HepG2 (cell line): Measurements from ENCODE around the gene GPRIN1. TPM values are rescaled to one million over a fixed set of nuclear protein-coding genes. Genes with fewer than 3 reads are reported as not detected.

ENCODE experiments used
- ATAC-seq: fragments of 200-7000 bp; cut with Tn5 transposase; 3 replicates; pipeline ENCODE4 v1.9.1; 2020; ENCODE audit warnings: mild to moderate bottlenecking, moderate library complexity
- BruUV-seq: library from RNA; stranded (reverse); fragments of 400-500 nt; replicated peaks from 2 replicates; lab custom pipeline; 2021; lab: Mats Ljungman, UMichigan
- CTCF ChIA-PET: fragments of 300-600 bp; formaldehyde crosslinking; extraction: SDS; loops from one replicate; lab custom pipeline; 2021; ENCODE audit warnings: low total read pairs, inconsistent platforms, low intra/inter-chr PET ratio; lab: Yijun Ruan, JAX
- POLR2A ChIA-PET: fragments of 350-600 bp; sonication (Branson Sonifier 250); formaldehyde crosslinking; loops from one replicate; lab custom pipeline; 2020; ENCODE audit warnings: antibody characterized with exemption, inconsistent platforms; lab: Yijun Ruan, JAX
- DNase-seq: peaks from one replicate; pipeline ENCODE4 v3.0.0-alpha.2; 2015; ENCODE audit warnings: low spot score
- FAIRE-seq: peaks from 3 replicates; lab custom pipeline; 2011; peaks lifted over from hg19 to GRCh38; lab: Jason Lieb, UNC
- H2AFZ ChIP-seq: one replicate; pipeline ENCODE4 v1.6.1; 2011; ENCODE audit warnings: low read length, inconsistent platforms
- H3K27ac ChIP-seq: fragments of 300-600 bp; 3 replicates; pipeline ENCODE4 v1.8.0; 2011; ENCODE audit warnings: mixed run types, mild to moderate bottlenecking, mixed read lengths, low read length, inconsistent platforms; ENCODE audit not compliant: insufficient read depth; ENCODE audit errors: extremely low read length
- H3K27me3 ChIP-seq, 2 experiments: fragments of 200-600 bp in 1 of 2; 2 replicates in 1 of 2; 3 replicates in 1 of 2; pipeline versions ENCODE4 v1.6.0 to v1.8.0; 2011; ENCODE audit warnings: low read length in 2 of 2, mild to moderate bottlenecking in 2 of 2, moderate library complexity in 2 of 2, inconsistent platforms in 1 of 2; ENCODE audit not compliant: insufficient read depth in 2 of 2, control insufficient read depth in 1 of 2
- H3K36me3 ChIP-seq, 2 experiments: fragments of 200-600 bp in 1 of 2; replicated peaks in 1 of 2; 2 replicates in 1 of 2; 3 replicates in 1 of 2; pipeline versions ENCODE4 v1.5.1 to v1.8.0; 2011; ENCODE audit warnings: low read length in 2 of 2, inconsistent platforms in 1 of 2; ENCODE audit not compliant: insufficient read depth in 2 of 2, control insufficient read depth in 1 of 2
- H3K4me1 ChIP-seq: 2 replicates; pipeline ENCODE4 v1.5.1; 2012; ENCODE audit warnings: low read length, inconsistent platforms; ENCODE audit not compliant: insufficient read depth
- H3K4me2 ChIP-seq: 2 replicates; pipeline ENCODE4 v1.6.0; 2011; ENCODE audit warnings: low read depth, low read length, inconsistent platforms
- H3K4me3 ChIP-seq, 3 experiments: fragments of 200-600 bp in 1 of 3; sonication (generic), shearing (Covaris generic) in 1 of 3; replicated peaks in 1 of 3; 2 replicates each; pipeline ENCODE4 v1.5.1; 2011 to 2016; ENCODE audit warnings: low read length in 3 of 3, inconsistent platforms in 2 of 3, low read depth in 2 of 3, mild to moderate bottlenecking in 2 of 3, control low read depth in 1 of 3, mixed read lengths in 1 of 3; ENCODE audit not compliant: insufficient read depth in 1 of 3
- H3K79me2 ChIP-seq: one replicate; pipeline ENCODE4 v1.6.1; 2011; ENCODE audit warnings: low read length, inconsistent platforms; ENCODE audit not compliant: insufficient read depth
- H3K9ac ChIP-seq: 2 replicates; pipeline ENCODE4 v1.6.0; 2011; ENCODE audit warnings: mild to moderate bottlenecking, low read depth, low read length, inconsistent platforms; ENCODE audit not compliant: insufficient read depth
- H3K9me3 ChIP-seq: 2 replicates; pipeline ENCODE4 v1.5.1; 2012; ENCODE audit warnings: mild to moderate bottlenecking, low read length
- H4K20me1 ChIP-seq: 2 replicates; pipeline ENCODE4 v1.6.0; 2011; ENCODE audit warnings: inconsistent platforms, mild to moderate bottlenecking, low read length, moderate library complexity; ENCODE audit not compliant: insufficient read depth
- ASH2L ChIP-seq: fragments of 300-600, 200-600 bp; sonication (generic); IDR thresholded peaks from 2 replicates; pipeline ENCODE4 v1.7.0; 2017; ENCODE audit warnings: low read depth, mild to moderate bottlenecking, moderate library complexity, mixed read lengths, low read length; ENCODE audit not compliant: insufficient read length
- MAZ ChIP-seq, 2 experiments: sonication (generic) in 1 of 2; formaldehyde crosslinking in 1 of 2; IDR thresholded peaks; 2 replicates each; pipeline versions ENCODE4 v1.5.0 to v1.6.1; 2012 to 2020; ENCODE audit warnings: low read depth in 2 of 2, mild to moderate bottlenecking in 2 of 2, borderline replicate concordance in 1 of 2, improper control_type of control experiment in 1 of 2, low read length in 1 of 2, missing genetic modification reagents in 1 of 2, moderate library complexity in 1 of 2
- NCOA1 ChIP-seq: sonication (generic); formaldehyde crosslinking; IDR thresholded peaks from 2 replicates; pipeline ENCODE4 v1.9.0; 2021; ENCODE audit warnings: missing genetic modification reagents
- NFYB ChIP-seq: sonication (generic); formaldehyde crosslinking; IDR thresholded peaks from 2 replicates; pipeline ENCODE4 v1.4.0; 2020; ENCODE audit warnings: missing genetic modification reagents
- SIN3A ChIP-seq: IDR thresholded peaks from 2 replicates; pipeline ENCODE4 v1.6.1; 2011; ENCODE audit warnings: low read depth, mild to moderate bottlenecking, control low read depth, low read length, borderline replicate concordance
- SP5 ChIP-seq: IDR thresholded peaks from 2 replicates; pipeline ENCODE4 v1.6.1; 2016; ENCODE audit warnings: low read depth, borderline replicate concordance
- TCF7 ChIP-seq: sonication (generic); IDR thresholded peaks from 2 replicates; pipeline ENCODE4 v1.6.1; 2016; ENCODE audit warnings: antibody characterized with exemption, low read depth
- ZBTB20 ChIP-seq: sonication (generic); formaldehyde crosslinking; IDR thresholded peaks from 2 replicates; pipeline ENCODE4 v1.8.1; 2023; ENCODE audit warnings: missing genetic modification reagents, low read depth, mild to moderate bottlenecking, borderline replicate concordance
- ZFY ChIP-seq: sonication (generic); formaldehyde crosslinking; IDR thresholded peaks from 2 replicates; pipeline ENCODE4 v1.4.0; 2020; ENCODE audit warnings: missing genetic modification reagents
- ZNF431 ChIP-seq: sonication (generic); formaldehyde crosslinking; IDR thresholded peaks from 2 replicates; pipeline ENCODE4 v1.9.0; 2022; ENCODE audit warnings: missing genetic modification reagents, low read depth, mild to moderate bottlenecking, borderline replicate concordance
- ZNF563 ChIP-seq: sonication (generic); formaldehyde crosslinking; IDR thresholded peaks from 2 replicates; pipeline ENCODE4 v1.8.0; 2022; ENCODE audit warnings: mild to moderate bottlenecking, moderate library complexity, missing genetic modification reagents
- WGBS: methylation state at CpG from one replicate; pipeline ENCODE4 v1.1.6; 2017; ENCODE audit warnings: low lambda C conversion rate; 5-methylcytosine and 5-hydroxymethylcytosine counted together
- in situ Hi-C: cut with HindIII; loops from 2 replicates; pipeline ENCODE4 v1.10.0; 2017; ENCODE audit warnings: low pct_unique_long_range_greater_than_20kb; ENCODE audit not compliant: extremely low pct_ligation_motif_present
- intact Hi-C: fragments of 100-400 bp; cut with micrococcal nuclease; formaldehyde crosslinking; loops from one replicate; pipeline ENCODE4 v1.10.0; 2022; ENCODE audit not compliant: unreplicated experiment
- polyA plus RNA-seq, 8 experiments: library from polyadenylated mRNA; depleted of rRNA in 3 of 8; stranded (reverse) in 7 of 8; unstranded in 1 of 8; fragments of >200 nt; fragmentation: Illumina TruSeq in 4 of 8; extraction: Trizol in 4 of 8; gene quantifications; 2 replicates each; pipeline versions ENCODE4 v1.2.1 to v1.2.3, GENCODE V29; 2011 to 2016; ENCODE audit warnings: low read depth in 4 of 8, missing spikeins in 1 of 8, mixed read lengths in 1 of 8; ENCODE audit not compliant: insufficient read depth in 1 of 8
- total RNA-seq, 5 experiments: library from RNA; depleted of rRNA; stranded (reverse); fragments of >200 nt; fragmentation: Illumina TruSeq; extraction: Trizol; gene quantifications; 2 replicates each; pipeline ENCODE4 v1.2.3, GENCODE V29; 2016; ENCODE audit warnings: low read depth in 1 of 5
- TF ChIP-seq, protein P1 (sequence below): sonication (generic); formaldehyde crosslinking; IDR thresholded peaks from 2 replicates; pipeline ENCODE4 v1.5.1; 2020; ENCODE audit warnings: mild to moderate bottlenecking, missing genetic modification reagents, moderate library complexity
- TF ChIP-seq, protein P2 (sequence below): sonication (generic); formaldehyde crosslinking; IDR thresholded peaks from 2 replicates; pipeline ENCODE4 v1.4.0; 2020; ENCODE audit warnings: mild to moderate bottlenecking, missing genetic modification reagents
- TF ChIP-seq, protein P3 (sequence below): sonication (generic); formaldehyde crosslinking; IDR thresholded peaks from 2 replicates; pipeline ENCODE4 v1.4.0; 2020; ENCODE audit warnings: missing genetic modification reagents, borderline replicate concordance

The GPRIN1 gene
- total and polyA plus RNA-seq, 2 of the 13 experiments (the other 11 are each of a cell fraction or from before 2014, with no cell fraction given): 0.32 to 2.0 TPM

DNA sequence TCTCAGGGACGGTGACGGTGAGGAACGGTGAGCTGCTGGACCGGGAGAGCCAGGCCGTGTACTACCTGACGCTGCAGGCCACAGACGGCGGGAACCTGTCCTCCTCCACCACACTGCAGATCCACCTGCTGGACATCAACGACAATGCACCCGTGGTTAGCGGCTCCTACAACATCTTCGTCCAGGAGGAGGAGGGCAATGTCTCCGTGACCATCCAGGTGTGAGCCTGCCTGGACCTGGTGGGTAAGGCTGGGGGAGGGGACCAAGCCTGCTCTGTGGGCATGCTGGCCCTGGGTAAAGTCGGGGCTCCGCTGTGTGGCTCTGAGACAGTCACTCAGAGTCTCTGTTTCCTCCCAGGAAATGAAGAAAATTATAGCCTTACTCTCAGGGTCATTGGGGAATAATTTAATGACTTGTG is 31.6 kb downstream of the GPRIN1 start (continued):
- TF ChIP-seq, protein P1, sequence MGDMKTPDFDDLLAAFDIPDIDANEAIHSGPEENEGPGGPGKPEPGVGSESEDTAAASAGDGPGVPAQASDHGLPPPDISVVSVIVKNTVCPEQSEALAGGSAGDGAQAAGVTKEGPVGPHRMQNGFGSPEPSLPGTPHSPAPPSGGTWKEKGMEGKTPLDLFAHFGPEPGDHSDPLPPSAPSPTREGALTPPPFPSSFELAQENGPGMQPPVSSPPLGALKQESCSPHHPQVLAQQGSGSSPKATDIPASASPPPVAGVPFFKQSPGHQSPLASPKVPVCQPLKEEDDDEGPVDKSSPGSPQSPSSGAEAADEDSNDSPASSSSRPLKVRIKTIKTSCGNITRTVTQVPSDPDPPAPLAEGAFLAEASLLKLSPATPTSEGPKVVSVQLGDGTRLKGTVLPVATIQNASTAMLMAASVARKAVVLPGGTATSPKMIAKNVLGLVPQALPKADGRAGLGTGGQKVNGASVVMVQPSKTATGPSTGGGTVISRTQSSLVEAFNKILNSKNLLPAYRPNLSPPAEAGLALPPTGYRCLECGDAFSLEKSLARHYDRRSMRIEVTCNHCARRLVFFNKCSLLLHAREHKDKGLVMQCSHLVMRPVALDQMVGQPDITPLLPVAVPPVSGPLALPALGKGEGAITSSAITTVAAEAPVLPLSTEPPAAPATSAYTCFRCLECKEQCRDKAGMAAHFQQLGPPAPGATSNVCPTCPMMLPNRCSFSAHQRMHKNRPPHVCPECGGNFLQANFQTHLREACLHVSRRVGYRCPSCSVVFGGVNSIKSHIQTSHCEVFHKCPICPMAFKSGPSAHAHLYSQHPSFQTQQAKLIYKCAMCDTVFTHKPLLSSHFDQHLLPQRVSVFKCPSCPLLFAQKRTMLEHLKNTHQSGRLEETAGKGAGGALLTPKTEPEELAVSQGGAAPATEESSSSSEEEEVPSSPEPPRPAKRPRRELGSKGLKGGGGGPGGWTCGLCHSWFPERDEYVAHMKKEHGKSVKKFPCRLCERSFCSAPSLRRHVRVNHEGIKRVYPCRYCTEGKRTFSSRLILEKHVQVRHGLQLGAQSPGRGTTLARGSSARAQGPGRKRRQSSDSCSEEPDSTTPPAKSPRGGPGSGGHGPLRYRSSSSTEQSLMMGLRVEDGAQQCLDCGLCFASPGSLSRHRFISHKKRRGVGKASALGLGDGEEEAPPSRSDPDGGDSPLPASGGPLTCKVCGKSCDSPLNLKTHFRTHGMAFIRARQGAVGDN (CRISPR knock-in tag): peak; percentile 32; the same call in 1 of the 2 replicates
- TF ChIP-seq ZNF431 (CRISPR knock-in tag) (no peak), MAZ (IDR thresholded peaks at IDR 0.05; ENCODE audit: borderline replicate concordance, low read depth, low read length) (no peak), MAZ (CRISPR knock-in tag; IDR thresholded peaks at IDR 0.05; ENCODE audit: low read depth) (no peak), ZNF563 (no peak)
- TF ChIP-seq, all 625 proteins: peak for 10

DNA sequence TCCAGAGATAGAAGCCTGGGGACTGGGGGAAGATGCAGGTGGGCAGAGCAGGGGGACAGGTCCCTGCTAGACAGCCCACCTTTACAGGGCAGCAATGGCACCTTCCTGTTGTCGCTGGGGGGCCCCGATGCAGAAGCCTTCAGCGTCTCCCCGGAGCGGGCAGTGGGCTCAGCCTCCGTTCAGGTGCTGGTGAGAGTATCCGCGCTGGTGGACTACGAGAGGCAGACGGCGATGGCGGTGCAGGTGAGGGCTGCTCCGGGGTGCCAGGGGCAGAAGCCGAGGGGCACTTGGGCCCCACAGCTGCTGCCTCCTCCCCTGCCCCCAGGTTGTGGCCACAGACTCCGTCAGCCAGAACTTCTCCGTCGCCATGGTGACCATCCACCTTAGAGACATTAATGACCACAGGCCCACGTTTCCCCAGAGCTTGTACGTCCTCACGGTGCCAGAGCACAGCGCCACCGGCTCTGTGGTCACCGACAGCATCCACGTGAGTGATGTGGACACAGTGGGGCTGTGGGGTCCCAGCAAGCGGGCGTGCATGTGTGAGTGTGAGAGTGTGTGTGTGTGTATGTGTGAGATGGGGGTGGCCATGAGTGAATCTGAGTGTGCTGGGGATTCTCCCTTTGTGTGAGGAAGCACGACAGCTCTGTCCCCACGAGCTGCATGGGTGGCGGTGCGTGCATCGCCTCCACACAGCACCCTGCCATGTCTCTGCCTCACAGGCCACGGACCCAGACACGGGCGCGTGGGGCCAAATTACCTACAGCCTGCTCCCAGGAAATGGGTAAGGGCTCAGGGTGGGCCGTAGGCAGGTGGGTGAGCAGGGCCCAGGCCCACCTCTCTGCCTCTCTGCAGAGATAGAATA is 32.4 kb downstream of the GPRIN1 start:
- Histone ChIP-seq H3K9ac (no peak overlapping the region), H3K4me3 (no peak overlapping the region), H3K4me2 (no peak overlapping the region), H3K79me2 (no peaks in the 10 kb centered on the region), H4K20me1 (no peaks in the 10 kb centered on the region), H3K9me3 (no peaks in the 10 kb centered on the region), H2AFZ (no peak overlapping the region), H3K27me3 (no peaks in the 10 kb centered on the region), H3K36me3 (peaks cover 3 to 11% of the 10 kb centered on the region in 2 experiments; a peak in 4 of 5 replicates), H3K27ac (no peak overlapping the region), H3K4me1 (no peaks in the 10 kb centered on the region)
- FAIRE-seq (no peak), ATAC-seq (no peak), DNase-seq (no peak)
- WGBS: 94% methylated on average over 24 of the region's 36 CpGs
- BruUV-seq: no TSS peak
- intact Hi-C loops (no loop called here), in situ Hi-C loops (loop anchor here (25.0 kb wide), 1 partner anchor 840 kb away; no protein-coding TSS in a partner anchor)
- ChIA-PET CTCF (interaction anchor here (1.6 kb wide), 1 partner anchor 161 kb away, joined by 5 read pairs; the partner anchor contains the start of gene CLTB), POLR2A (no interaction called here)
- TF ChIP-seq, protein P2, sequence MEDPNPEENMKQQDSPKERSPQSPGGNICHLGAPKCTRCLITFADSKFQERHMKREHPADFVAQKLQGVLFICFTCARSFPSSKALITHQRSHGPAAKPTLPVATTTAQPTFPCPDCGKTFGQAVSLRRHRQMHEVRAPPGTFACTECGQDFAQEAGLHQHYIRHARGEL (CRISPR knock-in tag): no peak
- no peak for TF ChIP-seq ZBTB20 (CRISPR knock-in tag)
- TF ChIP-seq NCOA1 (CRISPR knock-in tag): no peak
- no peak for TF ChIP-seq SIN3A
- TF ChIP-seq ASH2L: no peak
- TF ChIP-seq TCF7: no peak
- TF ChIP-seq, protein P3, sequence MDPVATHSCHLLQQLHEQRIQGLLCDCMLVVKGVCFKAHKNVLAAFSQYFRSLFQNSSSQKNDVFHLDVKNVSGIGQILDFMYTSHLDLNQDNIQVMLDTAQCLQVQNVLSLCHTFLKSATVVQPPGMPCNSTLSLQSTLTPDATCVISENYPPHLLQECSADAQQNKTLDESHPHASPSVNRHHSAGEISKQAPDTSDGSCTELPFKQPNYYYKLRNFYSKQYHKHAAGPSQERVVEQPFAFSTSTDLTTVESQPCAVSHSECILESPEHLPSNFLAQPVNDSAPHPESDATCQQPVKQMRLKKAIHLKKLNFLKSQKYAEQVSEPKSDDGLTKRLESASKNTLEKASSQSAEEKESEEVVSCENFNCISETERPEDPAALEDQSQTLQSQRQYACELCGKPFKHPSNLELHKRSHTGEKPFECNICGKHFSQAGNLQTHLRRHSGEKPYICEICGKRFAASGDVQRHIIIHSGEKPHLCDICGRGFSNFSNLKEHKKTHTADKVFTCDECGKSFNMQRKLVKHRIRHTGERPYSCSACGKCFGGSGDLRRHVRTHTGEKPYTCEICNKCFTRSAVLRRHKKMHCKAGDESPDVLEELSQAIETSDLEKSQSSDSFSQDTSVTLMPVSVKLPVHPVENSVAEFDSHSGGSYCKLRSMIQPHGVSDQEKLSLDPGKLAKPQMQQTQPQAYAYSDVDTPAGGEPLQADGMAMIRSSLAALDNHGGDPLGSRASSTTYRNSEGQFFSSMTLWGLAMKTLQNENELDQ (CRISPR knock-in tag): no peak
- no peak for TF ChIP-seq ZFY
- TF ChIP-seq NFYB (CRISPR knock-in tag): no peak
- no peak for TF ChIP-seq SP5 (CRISPR knock-in tag)
